Effector memory CD4-positive, alpha-beta T cell (primary cell): Measurements from ENCODE around the gene DYNLT2.
"Not testable (repeated sequence)": the region's sequence is repeated elsewhere in the genome, so short reads cannot be mapped to it uniquely, and the experiment has no call there.

Experiments
- DNase-seq, 3 donors: peaks; one replicate each; pipeline ENCODE4 v3.0.0-alpha.2; 2020
- H3K27ac ChIP-seq: 2 replicates; pipeline ENCODE4 v1.7.0; 2013; ENCODE audit warnings: mild to moderate bottlenecking, low read length, moderate library complexity; ENCODE audit not compliant: insufficient read depth, poor library complexity, severe bottlenecking
- H3K27me3 ChIP-seq: replicated peaks from 2 replicates; pipeline ENCODE4 v1.7.0; 2013; ENCODE audit warnings: mild to moderate bottlenecking, low read length; ENCODE audit not compliant: insufficient read depth, control insufficient read depth, poor library complexity, severe bottlenecking
- H3K36me3 ChIP-seq: 2 replicates; pipeline ENCODE4 v1.7.0; 2013; ENCODE audit warnings: mild to moderate bottlenecking, low read length, moderate library complexity; ENCODE audit not compliant: control insufficient read depth, insufficient read depth
- H3K4me1 ChIP-seq: 2 replicates; pipeline ENCODE4 v1.7.0; 2013; ENCODE audit warnings: low read length, mild to moderate bottlenecking; ENCODE audit not compliant: control insufficient read depth, insufficient read depth, poor library complexity, severe bottlenecking
- H3K4me3 ChIP-seq: 2 replicates; pipeline ENCODE4 v1.7.0; 2013; ENCODE audit warnings: low read length, low read depth, mild to moderate bottlenecking; ENCODE audit not compliant: insufficient read depth, poor library complexity, severe bottlenecking
- H3K9me3 ChIP-seq: 2 replicates; pipeline ENCODE4 v1.7.0; 2013; ENCODE audit warnings: mild to moderate bottlenecking, low read length, moderate library complexity; ENCODE audit not compliant: control insufficient read depth

The DYNLT2 gene

GRCh38 chr6:169701954-169702839 is 49.2 kb downstream of the DYNLT2 start, which contains the start of the genes C6orf120 and WDR27:
C6orf120 (plus strand) TSS chr6:169702126; CDS start chr6:169702460, 334 bp downstream.
WDR27 (minus strand) TSS chr6:169702029; CDS start chr6:169689005, 13,024 bp downstream.
- Histone ChIP-seq H3K9me3 (no peaks in the 10 kb centered on the region), H3K4me1 (peaks cover 33% of the 10 kb centered on the region), H3K27ac (peak within 1 kb of the TSS; percentile 94), H3K36me3 (peaks cover 9% of the 10 kb centered on the region), H3K27me3 (no peaks in the 10 kb centered on the region), H3K4me3 (peak within 1 kb of the TSS; percentile 86)
- DNase-seq, result peak; percentile 94 to 95 (median 94)

GRCh38 chr6:169701311-169701953 is 49.9 kb downstream of the DYNLT2 start:
- Histone ChIP-seq H3K9me3 (no peaks in the 10 kb centered on the region), H3K27me3 (no peaks in the 10 kb centered on the region), H3K27ac (peak overlapping the region; percentile 94), H3K4me3 (peak overlapping the region; percentile 86), H3K4me1 (peaks cover 33% of the 10 kb centered on the region), H3K36me3 (peaks cover 5% of the 10 kb centered on the region)
- no peak for DNase-seq

- DNase-seq, result no peak
- Histone ChIP-seq H3K27me3 (no peaks in the 10 kb centered on the region), H3K36me3 (peaks cover 4% of the 10 kb centered on the region), H3K4me1 (peaks cover 32% of the 10 kb centered on the region), H3K27ac (no peak overlapping the region), H3K9me3 (no peaks in the 10 kb centered on the region), H3K4me3 (no peak overlapping the region)
These were observed 51.1 kb downstream of the DYNLT2 start for GRCh38 chr6:169700296-169700695.

GRCh38 chr6:169697115-169697514 is 54.3 kb downstream of the DYNLT2 start:
- not testable (repeated sequence) for H3K9me3 ChIP-seq, H3K27me3 ChIP-seq, H3K27ac ChIP-seq, DNase-seq, H3K36me3 ChIP-seq, H3K4me3 ChIP-seq, H3K4me1 ChIP-seq

- Histone ChIP-seq H3K27ac (no peak overlapping the region), H3K36me3 (no peaks in the 10 kb centered on the region), H3K27me3 (no peaks in the 10 kb centered on the region), H3K4me1 (no peaks in the 10 kb centered on the region), H3K9me3 (no peaks in the 10 kb centered on the region), H3K4me3 (no peak overlapping the region)
- no peak for DNase-seq
These were observed 56.2 kb downstream of the DYNLT2 start for GRCh38 chr6:169695131-169695530.

- Histone ChIP-seq H3K27ac (no peak overlapping the region), H3K27me3 (no peaks in the 10 kb centered on the region), H3K36me3 (peaks cover 4% of the 10 kb centered on the region), H3K4me1 (no peaks in the 10 kb centered on the region), H3K4me3 (no peak overlapping the region), H3K9me3 (no peaks in the 10 kb centered on the region)
- DNase-seq, result no peak
These were observed 58.9 kb downstream of the DYNLT2 start for GRCh38 chr6:169692516-169692915.

GRCh38 chr6:169691260-169691659 is 60.1 kb downstream of the DYNLT2 start:
- H3K27ac ChIP-seq, result no peak overlapping the region

More at GRCh38 chr6:169691260-169691659, 60.1 kb downstream of the DYNLT2 start:
- Histone ChIP-seq H3K27me3 (no peaks in the 10 kb centered on the region), H3K4me1 (no peaks in the 10 kb centered on the region), H3K9me3 (no peaks in the 10 kb centered on the region), H3K36me3 (peaks cover 7% of the 10 kb centered on the region), H3K4me3 (no peak overlapping the region)
- DNase-seq, result no peak
